ENCODE measurements around the gene WDFY4.

- TF ChIP-seq ZBTB7A (IDR thresholded peaks at IDR 0.05; ENCODE audit: low read depth) (no peak), TAF1 (IDR thresholded peaks at IDR 0.05; ENCODE audit: low read depth) (no peak), RAD21 (IDR thresholded peaks at IDR 0.05; ENCODE audit: low read depth) (no peak), EP300 (IDR thresholded peaks at IDR 0.05; ENCODE audit: borderline replicate concordance) (no peak), EGR1 (IDR thresholded peaks at IDR 0.05) (no peak)
Measured at GRCh38 chr10:48926255-48926654, 241.6 kb downstream of the WDFY4 start.

Data from Ishikawa (cell line).